HG02623 (cell line): ENCODE results near the gene ZNF669.

Experiments used
- ATAC-seq: cut with Tn5 transposase; IDR thresholded peaks from one replicate; pipeline ENCODE4 v1.9.1; 2021; ENCODE audit warnings: moderate library complexity; ENCODE audit not compliant: unreplicated experiment

Gene ZNF669

GRCh38 chr1:247077213-247077612 lies 26.9 kb downstream of the ZNF669 start:
- no peak for ATAC-seq

GRCh38 chr1:247070645-247071044 lies 33.5 kb downstream of the ZNF669 start:
- no peak for ATAC-seq

- no peak for ATAC-seq
These were observed 39.9 kb downstream of the ZNF669 start for GRCh38 chr1:247064304-247064703.

GRCh38 chr1:247060771-247061170 lies 43.4 kb downstream of the ZNF669 start:
- ATAC-seq: no peak

GRCh38 chr1:247056071-247056470 lies 48.1 kb downstream of the ZNF669 start:
- ATAC-seq: no peak

- no peak for ATAC-seq
These were observed 49.2 kb downstream of the ZNF669 start for GRCh38 chr1:247054992-247055415.
